ENCODE data around the gene ZDHHC1. TPM values are rescaled to one million over a fixed set of nuclear protein-coding genes. Genes with fewer than 3 reads are reported as not detected.

ZDHHC1 gene
- total and polyA plus RNA-seq, 2 donors (not counting 3 experiments of a cell fraction or from before 2014, with no cell fraction given) = 11.4 to 14.4 TPM

GRCh38 chr16:67462279-67462655 is 46.0 kb upstream of the ZDHHC1 start:
- FAIRE-seq = no peak
- H2AFZ ChIP-seq (ENCODE audit: low read depth, low read length) = no peak overlapping the region
- H3K27me3 ChIP-seq (ENCODE audit: control insufficient read depth in 2 of 2, insufficient read depth in 2 of 2, low read length in 2 of 2) = no peaks in the 10 kb centered on the region
- no TSS peak for BruUV-seq (replicated peaks)
- ChIA-PET CTCF (interaction anchor here (0.6 to 12.4 kb wide), 6 partner anchors 16 to 202 kb away, joined by 3 to 201 read pairs (median 4); partner anchors contain the start of genes ATP6V0D1 and HSD11B2), POLR2A (no interaction called here)
- intact Hi-C loops (cut with micrococcal nuclease) = no loop called here
- no peaks in the 10 kb centered on the region for H4K20me1 ChIP-seq (replicated peaks; ENCODE audit: control insufficient read depth, extremely low read depth, insufficient read depth, low read length)
- H3K4me3 ChIP-seq (replicated peaks in 1 of 3; ENCODE audit: insufficient read depth in 1 of 3, low read depth in 1 of 3, low read length in 3 of 3) = no peak overlapping the region
- no peaks in the 10 kb centered on the region for H3K9me3 ChIP-seq (replicated peaks; ENCODE audit: control insufficient read depth, insufficient read depth, low read length)
- H3K9ac ChIP-seq (replicated peaks; ENCODE audit: extremely low read depth, insufficient read depth, low read length) = no peak overlapping the region
- TF ChIP-seq, protein P1, sequence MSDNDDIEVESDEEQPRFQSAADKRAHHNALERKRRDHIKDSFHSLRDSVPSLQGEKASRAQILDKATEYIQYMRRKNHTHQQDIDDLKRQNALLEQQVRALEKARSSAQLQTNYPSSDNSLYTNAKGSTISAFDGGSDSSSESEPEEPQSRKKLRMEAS (IDR thresholded peaks at IDR 0.05; ENCODE audit: insufficient read depth, insufficient read length) = no peak
- TF ChIP-seq EZH2 (IDR thresholded peaks at IDR 0.05; ENCODE audit: borderline replicate concordance, low read depth, low read length, severe bottlenecking) (no peak), GATA2 (IDR thresholded peaks at IDR 0.05; ENCODE audit: insufficient read depth, insufficient read length, low read depth, low read length) (no peak), POLR2A (IDR thresholded peaks at IDR 0.05; ENCODE audit: low read depth, low read length) (no peak), CTCF (IDR thresholded peaks at IDR 0.05; ENCODE audit: extremely low read depth in 1 of 2, insufficient read depth in 1 of 2, low read depth in 1 of 2, low read length in 2 of 2) (no peak), JUN (IDR thresholded peaks at IDR 0.05; ENCODE audit: borderline replicate concordance, insufficient read depth, insufficient read length, low read depth) (no peak), MYC (IDR thresholded peaks at IDR 0.05; ENCODE audit: low read depth, low read length) (no peak), FOS (IDR thresholded peaks at IDR 0.05; ENCODE audit: borderline replicate concordance, insufficient read depth, low read length) (no peak), POLR2AphosphoS5 (IDR thresholded peaks at IDR 0.05; ENCODE audit: insufficient read depth, low read depth, low read length) (no peak)
- no peaks in the 10 kb centered on the region for H3K9me1 ChIP-seq (replicated peaks; ENCODE audit: control insufficient read depth, extremely low read depth, insufficient read depth, low read length)
- DNase-seq (ENCODE audit: low read depth, low spot score) = no peak
- peaks cover 10% of the 10 kb centered on the region for H3K79me2 ChIP-seq (ENCODE audit: control insufficient read depth, insufficient read depth, low read length)
- dilution Hi-C loops (cut with MboI; ENCODE audit: extremely low pct_ligation_motif_present, low sequenced_read_pairs) = no loop called here
- H3K4me1 ChIP-seq (ENCODE audit: control insufficient read depth, extremely low read depth, insufficient read depth, low read length) = peaks cover 17% of the 10 kb centered on the region
- no peak overlapping the region for H3K4me2 ChIP-seq (ENCODE audit: insufficient read depth, low read length)
- H3K27ac ChIP-seq (ENCODE audit: insufficient read depth, low read depth, low read length) = no peak overlapping the region
- peaks cover 0 to 5% of the 10 kb centered on the region in 2 experiments for H3K36me3 ChIP-seq (ENCODE audit: control insufficient read depth in 2 of 2, extremely low read depth in 1 of 2, insufficient read depth in 2 of 2, low read length in 2 of 2)
